ENCODE data around the gene CEACAM8.

DNA sequence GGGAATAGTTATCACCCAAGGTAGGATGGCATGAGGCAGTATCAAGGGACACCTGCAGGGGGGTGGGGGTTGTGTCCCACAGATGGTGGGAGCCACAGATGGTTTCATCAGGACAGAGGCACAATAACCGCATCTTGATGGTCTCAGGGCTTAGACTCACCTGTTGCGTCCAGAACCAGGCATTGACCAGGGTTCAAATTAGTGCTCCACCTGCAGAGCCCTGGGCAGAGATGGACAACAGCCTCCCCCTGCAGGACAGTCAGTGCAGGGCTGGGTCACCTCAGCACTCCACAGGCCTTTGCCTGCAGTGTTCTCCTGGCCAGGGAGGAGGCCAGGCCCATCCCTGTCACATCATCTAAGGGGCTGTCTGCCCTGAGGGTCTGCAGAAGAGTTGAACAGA lies 51.9 kb downstream of the CEACAM8 start:
- TF ChIP-seq POLR2A (IDR thresholded peaks at IDR 0.05) (no peak), EP300 (IDR thresholded peaks at IDR 0.05) (no peak), POLR2AphosphoS5 (IDR thresholded peaks at IDR 0.05) (no peak)
- TF ChIP-seq, protein P1, sequence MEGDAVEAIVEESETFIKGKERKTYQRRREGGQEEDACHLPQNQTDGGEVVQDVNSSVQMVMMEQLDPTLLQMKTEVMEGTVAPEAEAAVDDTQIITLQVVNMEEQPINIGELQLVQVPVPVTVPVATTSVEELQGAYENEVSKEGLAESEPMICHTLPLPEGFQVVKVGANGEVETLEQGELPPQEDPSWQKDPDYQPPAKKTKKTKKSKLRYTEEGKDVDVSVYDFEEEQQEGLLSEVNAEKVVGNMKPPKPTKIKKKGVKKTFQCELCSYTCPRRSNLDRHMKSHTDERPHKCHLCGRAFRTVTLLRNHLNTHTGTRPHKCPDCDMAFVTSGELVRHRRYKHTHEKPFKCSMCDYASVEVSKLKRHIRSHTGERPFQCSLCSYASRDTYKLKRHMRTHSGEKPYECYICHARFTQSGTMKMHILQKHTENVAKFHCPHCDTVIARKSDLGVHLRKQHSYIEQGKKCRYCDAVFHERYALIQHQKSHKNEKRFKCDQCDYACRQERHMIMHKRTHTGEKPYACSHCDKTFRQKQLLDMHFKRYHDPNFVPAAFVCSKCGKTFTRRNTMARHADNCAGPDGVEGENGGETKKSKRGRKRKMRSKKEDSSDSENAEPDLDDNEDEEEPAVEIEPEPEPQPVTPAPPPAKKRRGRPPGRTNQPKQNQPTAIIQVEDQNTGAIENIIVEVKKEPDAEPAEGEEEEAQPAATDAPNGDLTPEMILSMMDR (IDR thresholded peaks at IDR 0.05): no peak

Data from stomach (tissue), 4 donors.